Right lobe of liver (tissue), 6 donors: ENCODE measurements around the gene TOMM70. TPM values are rescaled to one million over a fixed set of nuclear protein-coding genes. Genes with fewer than 3 reads are reported as not detected.

Experiments used
- ATAC-seq, 4 donors: fragments of 200-7000 bp; cut with Tn5 transposase; one replicate each; pipeline ENCODE4 v1.9.1; 2020; ENCODE audit warnings: mild to moderate bottlenecking in 4 of 4, moderate library complexity in 4 of 4
- DNase-seq, 3 donors: peaks; one replicate each; pipeline ENCODE4 v3.0.0-alpha.2; 2020
- H3K27ac ChIP-seq, 3 donors: fragments of 200-600 bp; one replicate each; pipeline ENCODE4 v1.8.0; 2022
- H3K27me3 ChIP-seq, 2 donors: fragments of 200-600 bp; one replicate each; pipeline ENCODE4 v1.8.0; 2022
- H3K36me3 ChIP-seq, 4 donors: fragments of 200-600 bp; sonication (generic) in 1 of 4; one replicate each; pipeline versions ENCODE4 v1.5.1 to v1.8.0; 2017 to 2022; ENCODE audit warnings: control low read depth in 1 of 4
- H3K4me1 ChIP-seq, 4 donors: fragments of 200-600 bp; sonication (generic) in 1 of 4; one replicate each; pipeline versions ENCODE4 v1.5.1 to v1.8.0; 2017 to 2022; ENCODE audit warnings: control low read depth in 1 of 4
- H3K4me3 ChIP-seq, 3 donors: fragments of 200-600 bp; one replicate each; pipeline ENCODE4 v1.8.0; 2022
- H3K9me3 ChIP-seq, 4 donors: fragments of 200-600 bp; sonication (generic) in 1 of 4; one replicate each; pipeline versions ENCODE4 v1.5.1 to v1.8.0; 2017 to 2022; ENCODE audit warnings: control low read depth in 1 of 4
- CTCF ChIP-seq, 4 donors: fragments of 200-600 bp in 3 of 4; fragments of 450-650 bp in 1 of 4; IDR thresholded peaks; one replicate each; pipeline versions ENCODE4 v1.5.1 to v1.8.0; 2016 to 2022; ENCODE audit warnings: antibody characterized with exemption in 4 of 4, mild to moderate bottlenecking in 2 of 4
- POLR2A ChIP-seq: fragments of 450-650 bp; IDR thresholded peaks from one replicate; pipeline ENCODE4 v1.6.1; 2017; ENCODE audit warnings: antibody characterized with exemption, mild to moderate bottlenecking
- WGBS: methylation state at CpG from one replicate; pipeline ENCODE4 v1.1.6; 2018; ENCODE audit warnings: low coverage, low lambda C conversion rate; ENCODE audit not compliant: insufficient coverage; ENCODE audit errors: missing lambda C conversion rate; 5-methylcytosine and 5-hydroxymethylcytosine counted together
- intact Hi-C, 2 donors: fragments of 100-400 bp; cut with DNase I; formaldehyde crosslinking; loops; one replicate each; pipeline versions ENCODE4 v1.11.2 to v1.14.1; 2022
- total RNA-seq, 6 experiments: library from RNA; depleted of rRNA in 2 of 6; stranded (reverse); fragments of >200 nt in 2 of 6; fragmentation: NEBNext Ultra II Directional in 3 of 6; extraction: Animal tissue kit (Norgen Biotek cat#: 25700) in 3 of 6; gene quantifications; one replicate each; pipeline versions ENCODE4 v1.1.0 to v1.2.4, GENCODE V29; 2016 to 2023
- donor health status: DM: no; HTN: yes; CAD: no.
- donor health status: DM: no; HTN: no; CAD: no.
- donor health status: DM: no; HTN: no; CAD: no.
- donor health status: DM: no; HTN: yes; CAD: no.
- donor health status: DM: no; HTN: yes; CAD: no.

TOMM70 gene
- total RNA-seq, 6 experiments from 2014 or later, result 30.2 to 44.9 (median 39.6) TPM

DNA sequence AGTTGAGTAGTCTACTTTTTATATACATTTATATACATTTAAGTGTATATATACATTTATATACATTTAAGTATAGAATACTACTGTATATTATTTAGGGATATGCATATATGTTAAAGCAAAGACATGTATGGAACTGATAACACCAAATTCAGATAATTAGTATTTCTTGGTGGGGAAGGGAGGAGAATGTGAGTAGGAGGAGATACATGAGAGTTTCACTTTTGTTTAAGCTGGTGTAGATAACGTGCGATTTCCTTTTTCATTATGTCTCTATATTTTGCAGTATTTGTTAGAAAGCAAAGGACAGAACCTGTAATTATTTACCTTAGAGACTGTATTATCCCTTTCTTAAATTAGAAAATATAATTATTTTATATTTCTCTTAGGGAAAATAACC is 83.0 kb downstream of the TOMM70 start:
- DNase-seq, result no peak
- H3K4me3 ChIP-seq, result peak overlapping the region in 1 of 3 donors; percentile 14
- H3K4me1 ChIP-seq, result peaks cover 0 to 15% (median 3%) of the 10 kb centered on the region in 4 donors
- H3K36me3 ChIP-seq, result peaks cover 0 to 7% (median 3%) of the 10 kb centered on the region in 4 donors
- no peaks in the 10 kb centered on the region for H3K27me3 ChIP-seq
- WGBS, result 13% methylated on average over 2 of the region's 2 CpGs
- H3K27ac ChIP-seq, result peak overlapping the region in 2 of 3 donors; percentile 35 to 51
- ATAC-seq, result peak in 3 of 4 donors; percentile 19 to 49 (median 35)
- no peak for TF ChIP-seq CTCF (IDR thresholded peaks at IDR 0.05)
- TF ChIP-seq POLR2A, result no peak
- intact Hi-C loops, result loop anchor here in 1 of 2 donors (10.0 kb wide), 1 partner anchor 397 kb away; no protein-coding TSS in a partner anchor
- H3K9me3 ChIP-seq, result no peaks in the 10 kb centered on the region

DNA sequence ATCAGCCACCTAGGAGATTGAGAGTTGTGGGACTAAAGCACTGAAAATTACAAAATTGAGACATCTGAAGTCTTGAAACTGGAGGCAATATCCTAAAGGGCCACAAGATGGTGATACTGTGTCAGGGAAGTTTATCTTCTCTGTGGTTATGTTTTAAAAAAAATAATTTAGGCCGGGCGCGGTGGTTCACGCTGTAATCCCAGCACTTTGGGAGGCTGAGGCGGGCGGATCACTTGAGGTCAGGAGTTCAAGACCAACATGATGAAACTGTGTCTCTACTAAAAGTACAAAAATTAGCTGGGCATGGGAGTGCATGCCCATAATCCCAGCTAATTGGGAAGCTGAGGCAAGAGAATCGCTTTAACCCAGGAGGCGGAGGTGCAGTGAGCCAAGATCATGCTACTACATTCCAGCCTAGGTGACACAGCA is 84.2 kb downstream of the TOMM70 start:
- H3K4me3 ChIP-seq, result no peak overlapping the region
- H3K27me3 ChIP-seq, result no peaks in the 10 kb centered on the region
- peaks cover 0 to 7% (median 3%) of the 10 kb centered on the region in 4 donors for H3K36me3 ChIP-seq
- 11% methylated on average over 8 of the region's 8 CpGs for WGBS
- peak; percentile 97 to 99 (median 98) for ATAC-seq
- TF ChIP-seq CTCF (IDR thresholded peaks at IDR 0.05), result peak; percentile 77 to 86 (median 79)
- TF ChIP-seq POLR2A, result no peak
- H3K9me3 ChIP-seq, result no peaks in the 10 kb centered on the region
- H3K4me1 ChIP-seq, result peaks cover 0 to 15% (median 3%) of the 10 kb centered on the region in 4 donors
- DNase-seq, result peak; percentile 46 to 71 (median 66)
- H3K27ac ChIP-seq, result peak overlapping the region in 2 of 3 donors; percentile 35 to 51
- intact Hi-C loops, result loop anchor here in 1 of 2 donors (10.0 kb wide), 1 partner anchor 398 kb away; no protein-coding TSS in a partner anchor

Other genes starting within 250 kb of the TOMM70 start
- 10 to 100 TPM; 13.9 to 26.2 (median 21.5) TPM for gene TBC1D23, start 140.1 kb downstream of the TOMM70 start, total RNA-seq
- 100 to 1,000 TPM in 4 of 6 experiments, 10 to 100 TPM in 2; 43.5 to 141 (median 103) TPM for gene NIT2, start 66.3 kb downstream of the TOMM70 start, total RNA-seq
- 1 to 10 TPM in 5 of 6 experiments, under 1 TPM in 1; 0.89 to 1.9 (median 1.7) TPM for gene LNP1, start 450 bp upstream of the TOMM70 start, total RNA-seq
- gene TMEM45A, start 91.5 kb upstream of the TOMM70 start, total RNA-seq, result 100 to 1,000 TPM in 1 of 6 experiments, 10 to 100 TPM in 5; 47.9 to 189 (median 54.2) TPM
- gene ADGRG7, start 208.5 kb upstream of the TOMM70 start, total RNA-seq, result 10 to 100 TPM in 4 of 6 experiments, 1 to 10 TPM in 2; 1.9 to 27.2 (median 21.8) TPM